Erythroblast (primary cell): Measurements from ENCODE around the gene ADORA2A.

Experiments
- GATA1 ChIP-seq: IDR thresholded peaks from 2 replicates; pipeline ENCODE4 v1.6.1; 2011; ENCODE audit warnings: low read depth, mild to moderate bottlenecking, control low read depth, low read length, moderate library complexity
- POLR2A ChIP-seq: IDR thresholded peaks from 2 replicates; pipeline ENCODE4 v1.6.1; 2011; ENCODE audit warnings: mild to moderate bottlenecking, low read length

DNA sequence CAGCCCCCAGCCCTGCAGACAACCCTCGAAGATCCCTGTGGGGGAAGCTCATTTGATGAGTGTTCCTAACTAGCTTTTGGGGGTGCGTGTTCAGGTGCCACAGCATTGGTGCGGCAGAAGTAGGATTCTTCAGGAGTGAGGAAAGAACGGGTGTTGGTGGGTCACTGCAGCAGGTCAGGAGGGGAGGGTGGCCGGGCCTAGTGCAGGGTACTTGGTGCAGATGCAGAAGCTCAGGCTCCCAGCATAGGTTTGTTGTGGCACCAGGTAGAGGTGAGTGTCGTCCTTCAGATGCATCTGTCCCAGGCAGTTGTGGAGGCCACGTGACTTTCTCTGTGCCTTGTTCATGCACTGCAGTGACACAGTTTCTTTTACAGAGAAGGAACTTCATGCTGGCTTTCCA lies 15.1 kb upstream of the ADORA2A start:
- no peak for TF ChIP-seq POLR2A
- TF ChIP-seq GATA1: no peak
